Measurements from ENCODE around the gene BMPR1A.

Gene BMPR1A

GRCh38 chr10:86955501-86956194 lies 199.2 kb downstream of the BMPR1A start:
- no peak for DNase-seq
- intact Hi-C loops (cut with DNase I): no loop called here

GRCh38 chr10:86956195-86956847 lies 199.9 kb downstream of the BMPR1A start:
- DNase-seq: no peak
- intact Hi-C loops (cut with DNase I): no loop called here

- DNase-seq: no peak
- intact Hi-C loops (cut with DNase I): no loop called here
These were observed 200.5 kb downstream of the BMPR1A start for GRCh38 chr10:86956848-86957448.

GRCh38 chr10:86957471-86958115 lies 201.2 kb downstream of the BMPR1A start, which contains the start of gene MMRN2:
Gene MMRN2, minus strand, starts transcription at chr10:86957615. Its CDS starts 74 bp downstream, at chr10:86957541.
- DNase-seq: no peak
- intact Hi-C loops (cut with DNase I): no loop called here

GRCh38 chr10:86958116-86958900 lies 201.9 kb downstream of the BMPR1A start, which contains the start of gene SNCG:
Gene SNCG, plus strand, starts transcription at chr10:86958599. Its CDS starts 99 bp downstream, at chr10:86958698.
- peak in 1 of 42 donors; percentile 47 for DNase-seq
- intact Hi-C loops (cut with DNase I): no loop called here

GRCh38 chr10:86958901-86959736 lies 202.7 kb downstream of the BMPR1A start:
- intact Hi-C loops (cut with DNase I): no loop called here
- peak in 1 of 42 donors; percentile 15 for DNase-seq

- no peak for DNase-seq
- intact Hi-C loops (cut with DNase I): no loop called here
These were observed 203.3 kb downstream of the BMPR1A start for GRCh38 chr10:86959737-86960002.

GRCh38 chr10:86960003-86960862 lies 203.8 kb downstream of the BMPR1A start:
- peak in 5 of 42 donors; percentile 26 to 47 (median 27) for DNase-seq
- intact Hi-C loops (cut with DNase I): no loop called here

- intact Hi-C loops (cut with DNase I): no loop called here
- DNase-seq: peak in 1 of 42 donors; percentile 12
These were observed 204.5 kb downstream of the BMPR1A start for GRCh38 chr10:86960863-86961434.

GRCh38 chr10:86961481-86962091 lies 205.2 kb downstream of the BMPR1A start:
- intact Hi-C loops (cut with DNase I): no loop called here
- peak in 4 of 42 donors; percentile 18 to 31 (median 23) for DNase-seq

GRCh38 chr10:86962136-86962980 lies 205.9 kb downstream of the BMPR1A start:
- intact Hi-C loops (cut with DNase I): no loop called here
- DNase-seq: peak in 8 of 42 donors; percentile 1 to 21 (median 11)

GRCh38 chr10:86962981-86963310 lies 206.5 kb downstream of the BMPR1A start:
- DNase-seq: peak in 7 of 42 donors; percentile 0 to 19 (median 10)
- intact Hi-C loops (cut with DNase I): no loop called here

- intact Hi-C loops (cut with DNase I): no loop called here
- peak in 8 of 42 donors; percentile 4 to 29 (median 9) for DNase-seq
These were observed 207.0 kb downstream of the BMPR1A start for GRCh38 chr10:86963341-86963919.

GRCh38 chr10:86964061-86964846 lies 207.8 kb downstream of the BMPR1A start:
- DNase-seq: peak in 10 of 42 donors; percentile 3 to 34 (median 22)
- intact Hi-C loops (cut with DNase I): no loop called here

GRCh38 chr10:86964847-86965190 lies 208.4 kb downstream of the BMPR1A start:
- intact Hi-C loops (cut with DNase I): no loop called here
- DNase-seq: peak in 7 of 42 donors; percentile 3 to 28 (median 7)
